Erythroblast (primary cell): Measurements from ENCODE around the gene ZNF827.

Experiments
- GATA1 ChIP-seq: IDR thresholded peaks from 2 replicates; pipeline ENCODE4 v1.6.1; 2011; ENCODE audit warnings: low read depth, mild to moderate bottlenecking, control low read depth, low read length, moderate library complexity
- POLR2A ChIP-seq: IDR thresholded peaks from 2 replicates; pipeline ENCODE4 v1.6.1; 2011; ENCODE audit warnings: mild to moderate bottlenecking, low read length

- no peak for TF ChIP-seq POLR2A
- TF ChIP-seq GATA1: no peak
Measured at GRCh38 chr4:145982791-145983190, 44.2 kb upstream of the ZNF827 start.
